Ovary (tissue), 9 donors: Measurements from ENCODE around the gene CR1L. TPM values are rescaled to one million over a fixed set of nuclear protein-coding genes. Genes with fewer than 3 reads are reported as not detected.
"Not testable (repeated sequence)": the region's sequence is repeated elsewhere in the genome, so short reads cannot be mapped to it uniquely, and the experiment has no call there.

ENCODE experiments used
- DNase-seq, 5 donors: peaks; one replicate each; pipeline ENCODE4 v3.0.0-alpha.2; 2019 to 2020
- H3K27ac ChIP-seq, 2 donors: fragments of 200-600 bp; one replicate each; pipeline versions ENCODE4 v1.5.1 to v1.8.0; 2019 to 2022
- H3K27me3 ChIP-seq: fragments of 200-600 bp; one replicate; pipeline ENCODE4 v1.8.0; 2022
- H3K36me3 ChIP-seq: fragments of 200-600 bp; sonication (generic); one replicate; pipeline ENCODE4 v1.5.1; 2019
- H3K4me1 ChIP-seq: one replicate; pipeline ENCODE4 v1.8.1; 2013; ENCODE audit warnings: mild to moderate bottlenecking, moderate library complexity; ENCODE audit not compliant: insufficient read depth
- H3K4me3 ChIP-seq: fragments of 200-600 bp; sonication (generic); one replicate; pipeline ENCODE4 v1.5.1; 2017
- H3K9me3 ChIP-seq, 2 donors: fragments of 200-600 bp in 1 of 2; sonication (generic) in 1 of 2; one replicate each; pipeline versions ENCODE4 v1.5.1 to v1.8.1; 2013 to 2019; ENCODE audit warnings: mild to moderate bottlenecking in 1 of 2, moderate library complexity in 1 of 2
- CTCF ChIP-seq, 3 donors: fragments of 450-650 bp in 2 of 3; fragments of 200-600 bp in 1 of 3; IDR thresholded peaks; one replicate each; pipeline versions ENCODE4 v1.5.1 to v1.8.0; 2016 to 2022; ENCODE audit warnings: antibody characterized with exemption in 3 of 3, mild to moderate bottlenecking in 1 of 3
- EP300 ChIP-seq: sonication (generic); formaldehyde crosslinking; IDR thresholded peaks from one replicate; pipeline ENCODE4 v1.6.1; 2017; ENCODE audit warnings: antibody characterized with exemption
- POLR2A ChIP-seq: fragments of 450-650 bp; IDR thresholded peaks from one replicate; pipeline ENCODE4 v1.6.1; 2017; ENCODE audit warnings: antibody characterized with exemption, mild to moderate bottlenecking, moderate library complexity
- WGBS, 3 donors: extraction: QIAGEN DNeasy Blood & Tissue Kit in 1 of 3; methylation state at CpG; one replicate each; pipeline versions ENCODE4 v1.1.5 to v1.1.7; 2013 to 2017; 5-methylcytosine and 5-hydroxymethylcytosine counted together
- intact Hi-C, 4 donors: fragments of 100-400 bp; cut with DNase I; formaldehyde crosslinking; loops; one replicate each; pipeline versions ENCODE4 v1.11.0 to v1.15.1; 2022 to 2023
- polyA plus RNA-seq, 2 donors: library from polyadenylated mRNA; stranded (reverse); fragments of 200-250 nt in 1 of 2; fragments of 350-450 nt in 1 of 2; fragmentation: Illumina TruSeq in 1 of 2; extraction: RNeasy Lipid Tissue Mini Kit (QIAGEN cat#74804) in 1 of 2; gene quantifications; one replicate each; pipeline ENCODE4 v1.2.3, GENCODE V29; 2013 to 2014
- total RNA-seq, 7 donors: library from RNA; depleted of rRNA in 2 of 7; stranded (reverse); fragments of >200 nt in 2 of 7; fragmentation: NEBNext Ultra II Directional in 3 of 7; extraction: Animal tissue kit (Norgen Biotek cat#: 25700) in 3 of 7; gene quantifications; one replicate each; pipeline versions ENCODE4 v1.1.0 to v1.2.4, GENCODE V29; 2016 to 2023
- donor health status: DM: no; HTN: no; CAD: no; lungs with moderate emphysema.
- donor health status: DM: no; HTN: no; CAD: no.
- donor health status: Bipolar disorder and iron deficiency.
- donor health status: DM: yes; HTN: yes; CAD: no.
- donor health status: DM: no; HTN: no; CAD: no.
- donor health status: DM: yes; HTN: yes; CAD: no.

CR1L gene
- total and polyA plus RNA-seq, 9 donors = 0.92 TPM; not detected in 8

- no peaks in the 10 kb centered on the region for H3K36me3 ChIP-seq
- no peak for TF ChIP-seq CTCF (IDR thresholded peaks at IDR 0.05)
- WGBS, 3 donors = 78 to 88% (median 81%) methylated on average over 2 of the region's 2 CpGs
- no peaks in the 10 kb centered on the region for H3K9me3 ChIP-seq
- no peak for DNase-seq
- intact Hi-C loops = no loop called here
- no peak overlapping the region for H3K4me3 ChIP-seq
- no peak overlapping the region for H3K27ac ChIP-seq
- no peaks in the 10 kb centered on the region for H3K4me1 ChIP-seq
- H3K27me3 ChIP-seq = no peaks in the 10 kb centered on the region
Measured at GRCh38 chr1:207627496-207627895, 17.4 kb upstream of the CR1L start.

- Histone ChIP-seq H3K36me3 (no peaks in the 10 kb centered on the region), H3K27me3 (no peaks in the 10 kb centered on the region), H3K4me1 (no peaks in the 10 kb centered on the region), H3K4me3 (no peak overlapping the region), H3K27ac (no peak overlapping the region), H3K9me3 (no peaks in the 10 kb centered on the region)
- TF ChIP-seq POLR2A = no peak
- TF ChIP-seq EP300 = no peak
- no peak for TF ChIP-seq CTCF (IDR thresholded peaks at IDR 0.05)
- no peak for DNase-seq
- intact Hi-C loops = no loop called here
- 15 to 20% (median 18%) methylated on average over 5 of the region's 5 CpGs for WGBS, 3 donors
Measured at GRCh38 chr1:207628776-207629175, 16.2 kb upstream of the CR1L start.

- 48 to 55% (median 53%) methylated on average over 1 of the region's 1 CpG for WGBS, 3 donors
- TF ChIP-seq CTCF (IDR thresholded peaks at IDR 0.05) (no peak), POLR2A (no peak), EP300 (no peak)
- no peaks in the 10 kb centered on the region for H3K36me3 ChIP-seq
- intact Hi-C loops = no loop called here
- no peak overlapping the region for H3K4me3 ChIP-seq
- H3K27ac ChIP-seq = no peak overlapping the region
- no peaks in the 10 kb centered on the region for H3K9me3 ChIP-seq
- DNase-seq = no peak
- H3K27me3 ChIP-seq = no peaks in the 10 kb centered on the region
- H3K4me1 ChIP-seq = no peaks in the 10 kb centered on the region
Measured at GRCh38 chr1:207631137-207631536, 13.8 kb upstream of the CR1L start.

- intact Hi-C loops = no loop called here
- no peaks in the 10 kb centered on the region for H3K9me3 ChIP-seq
- DNase-seq = no peak
- H3K36me3 ChIP-seq = no peaks in the 10 kb centered on the region
- H3K27ac ChIP-seq = no peak overlapping the region
- H3K4me1 ChIP-seq = no peaks in the 10 kb centered on the region
- no peaks in the 10 kb centered on the region for H3K27me3 ChIP-seq
- H3K4me3 ChIP-seq = no peak overlapping the region
- TF ChIP-seq EP300 (no peak), CTCF (IDR thresholded peaks at IDR 0.05) (no peak), POLR2A (no peak)
Measured at GRCh38 chr1:207633226-207633625, 11.7 kb upstream of the CR1L start.

- intact Hi-C loops = not testable (repeated sequence)
Measured at GRCh38 chr1:207633699-207634289, 11.1 kb upstream of the CR1L start.

GRCh38 chr1:207634293-207634692 lies 10.6 kb upstream of the CR1L start:
- H3K4me3 ChIP-seq, H3K27ac ChIP-seq, DNase-seq, intact Hi-C loops, H3K36me3 ChIP-seq, H3K27me3 ChIP-seq, H3K4me1 ChIP-seq, H3K9me3 ChIP-seq: not testable (repeated sequence)
- 75 to 90% (median 82%) methylated on average over 6 of the region's 6 CpGs for WGBS, 3 donors

More at GRCh38 chr1:207633699-207634289, 11.1 kb upstream of the CR1L start:
- not testable (repeated sequence) for H3K4me1 ChIP-seq, H3K4me3 ChIP-seq, H3K27ac ChIP-seq, H3K27me3 ChIP-seq, H3K9me3 ChIP-seq, H3K36me3 ChIP-seq, DNase-seq
- WGBS, 3 donors = 70 to 73% (median 72%) methylated on average over 12 of the region's 12 CpGs

GRCh38 chr1:207635569-207636186 lies 9.3 kb upstream of the CR1L start:
- intact Hi-C loops, H3K4me1 ChIP-seq, H3K27me3 ChIP-seq, H3K9me3 ChIP-seq, H3K36me3 ChIP-seq, DNase-seq, H3K4me3 ChIP-seq, H3K27ac ChIP-seq: not testable (repeated sequence)
- 68 to 77% (median 72%) methylated on average over 7 of the region's 7 CpGs for WGBS, 3 donors
